ENCODE results near the gene ATP5PD.

DNA sequence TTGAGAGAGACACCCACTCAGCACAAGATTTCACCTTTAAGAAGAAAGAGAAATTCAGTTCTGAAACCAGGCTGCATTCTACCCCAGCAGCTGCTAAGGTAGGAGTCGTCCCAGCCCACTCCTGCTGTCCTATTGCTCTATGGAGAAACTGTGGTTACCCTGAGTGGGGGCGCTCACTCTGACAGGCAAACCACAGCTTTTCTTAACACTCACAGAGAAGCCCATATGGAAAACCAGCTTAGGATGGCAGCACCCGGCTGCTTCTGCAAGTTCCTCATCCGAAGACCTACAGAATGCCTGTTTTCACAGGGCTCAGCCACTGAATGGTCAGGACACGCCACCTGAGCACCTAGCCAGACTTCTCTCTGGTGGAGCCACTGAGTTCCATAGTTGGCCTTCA lies 7.5 kb downstream of the ATP5PD start:
- TF ChIP-seq, protein P1, sequence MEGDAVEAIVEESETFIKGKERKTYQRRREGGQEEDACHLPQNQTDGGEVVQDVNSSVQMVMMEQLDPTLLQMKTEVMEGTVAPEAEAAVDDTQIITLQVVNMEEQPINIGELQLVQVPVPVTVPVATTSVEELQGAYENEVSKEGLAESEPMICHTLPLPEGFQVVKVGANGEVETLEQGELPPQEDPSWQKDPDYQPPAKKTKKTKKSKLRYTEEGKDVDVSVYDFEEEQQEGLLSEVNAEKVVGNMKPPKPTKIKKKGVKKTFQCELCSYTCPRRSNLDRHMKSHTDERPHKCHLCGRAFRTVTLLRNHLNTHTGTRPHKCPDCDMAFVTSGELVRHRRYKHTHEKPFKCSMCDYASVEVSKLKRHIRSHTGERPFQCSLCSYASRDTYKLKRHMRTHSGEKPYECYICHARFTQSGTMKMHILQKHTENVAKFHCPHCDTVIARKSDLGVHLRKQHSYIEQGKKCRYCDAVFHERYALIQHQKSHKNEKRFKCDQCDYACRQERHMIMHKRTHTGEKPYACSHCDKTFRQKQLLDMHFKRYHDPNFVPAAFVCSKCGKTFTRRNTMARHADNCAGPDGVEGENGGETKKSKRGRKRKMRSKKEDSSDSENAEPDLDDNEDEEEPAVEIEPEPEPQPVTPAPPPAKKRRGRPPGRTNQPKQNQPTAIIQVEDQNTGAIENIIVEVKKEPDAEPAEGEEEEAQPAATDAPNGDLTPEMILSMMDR (IDR thresholded peaks at IDR 0.05; ENCODE audit: borderline replicate concordance, extremely low read depth, low read length, poor library complexity, severe bottlenecking) = no peak
- no peak for TF ChIP-seq EZH2 (IDR thresholded peaks at IDR 0.05; ENCODE audit: borderline replicate concordance, low read depth, low read length, severe bottlenecking)
